HG02852 (cell line): ENCODE results near the gene CPS1.

Source experiments
- ATAC-seq: cut with Tn5 transposase; IDR thresholded peaks from one replicate; pipeline ENCODE4 v1.9.1; 2021; ENCODE audit warnings: mild to moderate bottlenecking, moderate library complexity; ENCODE audit not compliant: unreplicated experiment

The CPS1 gene

DNA sequence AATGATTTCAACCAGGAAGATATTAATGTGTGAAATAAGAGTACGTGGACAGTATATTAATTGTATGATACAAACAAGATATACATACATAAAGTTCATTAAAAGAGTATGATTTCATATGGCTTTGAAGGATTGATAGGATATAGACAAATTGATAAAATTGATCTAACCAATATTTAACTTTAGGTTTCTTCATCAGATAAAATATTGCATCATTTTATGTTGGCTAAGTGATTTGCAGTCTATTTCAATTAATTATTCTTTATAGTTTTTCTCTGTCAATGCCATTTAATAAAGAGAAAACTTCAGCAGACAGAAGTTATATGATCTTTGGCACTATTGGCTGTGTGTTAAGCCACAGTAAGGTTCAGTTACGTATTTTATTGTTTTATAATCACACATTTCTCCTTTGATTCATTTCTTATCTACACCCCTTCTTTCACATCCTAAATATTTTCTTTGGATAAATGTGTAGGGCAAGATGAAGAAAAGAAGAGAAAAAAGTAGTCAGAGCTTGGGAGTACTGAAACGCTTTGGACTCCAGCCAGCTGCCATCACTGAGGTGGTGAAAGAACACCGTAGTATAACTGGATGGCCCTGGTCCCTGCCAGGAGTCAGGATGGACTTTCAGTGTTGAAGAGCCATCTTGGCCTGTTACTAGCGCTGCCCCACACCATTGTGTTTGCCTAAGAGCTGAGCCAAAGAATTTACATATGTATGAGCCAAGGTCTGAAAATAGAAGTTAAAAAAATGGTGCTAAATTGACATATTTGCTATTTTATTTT lies 9.8 kb upstream of the CPS1 start:
- ATAC-seq = no peak

DNA sequence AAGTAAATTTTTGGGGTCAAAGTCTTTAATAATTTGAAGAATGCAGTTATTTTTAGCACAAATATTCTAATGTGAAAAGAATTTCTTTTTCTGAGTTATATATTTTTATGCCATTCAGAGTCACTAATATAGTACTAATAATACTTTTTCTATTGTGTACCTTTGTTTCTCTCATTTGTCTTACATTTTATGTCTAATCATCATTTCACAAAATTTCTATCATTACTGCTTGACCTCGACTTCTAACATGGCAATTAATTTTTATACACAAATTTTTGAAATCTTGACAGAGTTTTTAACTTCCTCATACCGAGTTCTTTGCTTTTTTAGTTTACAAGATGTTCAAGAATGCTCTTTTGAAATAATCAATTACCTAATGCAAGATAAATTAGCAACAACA lies 8.4 kb upstream of the CPS1 start:
- ATAC-seq = no peak

DNA sequence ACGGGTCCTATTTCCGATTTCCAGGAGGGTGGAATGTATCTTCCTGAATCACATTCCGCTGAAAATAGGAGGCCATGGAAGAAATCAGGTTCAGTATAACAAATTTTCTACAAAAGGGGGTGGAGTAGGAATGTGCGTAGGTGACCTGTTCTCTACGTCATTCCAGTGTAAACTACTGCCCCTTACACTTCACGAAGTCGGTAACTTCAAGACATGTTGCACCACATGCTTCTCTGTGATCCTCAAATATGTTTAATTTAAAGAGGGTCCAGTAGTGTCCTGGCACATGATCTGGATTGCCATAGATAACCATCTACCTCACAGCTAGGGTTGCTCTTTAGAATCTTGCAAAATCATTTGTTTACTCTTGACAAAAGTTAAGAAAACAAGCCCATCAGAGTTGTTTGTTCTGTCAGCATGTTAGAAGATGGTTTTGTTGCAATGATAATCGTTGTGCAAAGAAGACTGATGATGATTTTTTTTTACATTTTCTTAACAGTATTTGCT lies 7.5 kb upstream of the CPS1 start:
- no peak for ATAC-seq

DNA sequence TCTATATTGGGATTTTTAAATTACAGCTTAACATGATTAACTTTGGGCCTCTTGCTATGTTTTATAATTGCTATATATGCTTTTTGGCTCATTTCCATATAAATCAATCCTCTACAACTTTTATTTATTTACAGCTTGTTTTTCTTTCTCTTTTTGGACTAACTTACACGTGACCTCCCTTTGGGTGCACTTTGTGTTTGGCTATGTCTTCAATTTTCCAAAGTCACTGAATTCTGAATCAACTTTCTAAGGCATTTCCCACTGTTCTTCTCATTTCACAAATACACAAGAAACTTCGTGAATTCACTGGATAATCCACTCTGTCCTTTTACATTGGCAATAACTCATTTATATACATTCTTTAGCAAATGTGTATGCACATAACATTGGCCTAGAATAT lies 5.4 kb upstream of the CPS1 start:
- ATAC-seq = no peak

DNA sequence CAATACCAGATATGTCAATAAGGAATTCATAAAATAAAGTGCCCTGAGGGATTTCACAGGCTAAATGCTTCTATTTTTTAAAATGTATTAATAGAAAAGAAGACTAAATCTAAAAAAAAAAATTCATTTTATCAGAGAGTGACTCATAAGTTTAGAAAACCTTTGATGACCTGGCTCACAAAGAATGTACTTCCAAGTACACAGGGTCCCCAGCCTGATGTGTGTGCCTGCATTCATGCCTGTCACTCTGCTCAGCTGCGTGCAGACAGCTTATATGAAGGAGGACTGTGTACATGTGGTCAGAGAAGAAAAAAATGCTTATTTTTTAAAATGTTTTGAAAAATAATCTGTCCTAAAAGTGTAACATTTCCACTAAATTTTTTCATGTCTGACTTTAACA lies 3.0 kb upstream of the CPS1 start:
- ATAC-seq = no peak

DNA sequence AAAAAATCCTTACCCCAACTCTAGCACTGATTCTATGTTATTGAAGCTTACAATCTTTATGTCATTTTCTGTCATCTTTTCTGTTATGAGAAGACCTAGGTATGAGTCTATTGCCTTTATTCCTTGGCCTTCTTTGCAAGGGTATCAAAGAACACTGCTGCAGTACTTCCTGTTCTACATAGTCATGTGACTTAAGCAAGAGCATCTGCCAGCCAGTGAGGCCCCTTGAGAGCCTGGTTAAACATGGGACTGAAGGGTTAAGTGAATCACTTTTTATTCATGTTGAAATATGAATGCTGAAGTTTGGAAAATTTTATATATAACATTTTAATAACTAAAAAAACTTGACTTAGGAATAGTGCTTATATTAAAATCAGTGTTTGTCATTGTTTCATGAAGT lies 844 bp upstream of the CPS1 start:
- no peak for ATAC-seq

DNA sequence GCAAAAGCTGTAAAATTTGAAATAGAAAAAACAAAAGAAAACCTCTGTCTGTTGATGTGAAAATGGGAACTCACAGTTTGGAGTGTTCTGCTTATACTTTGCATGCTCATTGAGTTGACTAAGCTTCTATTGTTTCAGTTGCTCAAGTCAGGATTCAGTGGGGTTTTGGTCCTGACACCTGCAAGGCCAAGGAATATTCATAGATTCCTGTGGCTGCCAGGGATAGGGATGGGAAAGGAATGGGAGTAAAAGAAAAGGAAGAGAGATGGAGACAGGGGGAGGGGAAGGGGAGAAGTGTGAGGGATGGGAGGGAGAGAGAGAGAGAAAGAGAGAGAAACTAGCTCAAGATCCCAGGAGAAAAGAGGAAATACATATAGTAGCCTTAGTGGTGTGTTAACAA lies 1.3 kb downstream of the CPS1 start:
- ATAC-seq = no peak

DNA sequence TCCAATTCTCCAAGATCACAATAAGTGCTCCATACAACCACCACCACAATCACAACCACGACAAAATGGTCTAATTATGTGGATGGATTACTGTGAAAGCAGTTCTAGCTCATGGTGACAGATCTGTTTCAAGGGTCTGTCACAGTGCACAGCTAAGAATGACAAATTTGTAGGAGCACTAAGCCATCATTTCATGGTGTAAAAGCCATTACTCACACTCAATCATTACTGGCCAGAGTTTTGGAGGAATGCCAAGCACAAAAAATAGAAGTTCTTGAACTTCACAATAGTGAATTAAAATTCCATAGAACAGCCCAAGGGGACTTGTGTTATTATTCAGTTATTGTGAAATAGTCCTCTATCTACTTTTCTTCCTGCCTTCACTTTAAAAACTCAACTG lies 2.3 kb downstream of the CPS1 start:
- no peak for ATAC-seq

DNA sequence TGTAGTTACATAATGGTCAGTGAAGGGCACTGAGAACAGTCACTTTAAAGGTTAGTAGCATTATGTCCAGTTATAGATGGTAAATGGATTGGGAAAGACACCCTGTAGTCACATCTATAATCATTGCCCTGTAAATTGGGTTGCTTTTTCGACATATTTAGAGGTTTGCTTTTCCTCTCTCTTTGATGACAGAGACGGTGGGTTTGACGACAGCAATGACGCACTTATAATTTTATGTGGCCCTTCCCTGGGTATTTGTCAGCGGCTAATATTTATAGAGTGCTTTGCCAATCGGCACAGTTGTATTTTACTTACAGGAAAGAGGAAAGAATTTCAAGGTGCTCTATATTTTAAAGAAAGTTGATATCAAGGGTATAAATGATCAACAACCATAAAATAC lies 2.8 kb downstream of the CPS1 start:
- ATAC-seq = no peak

DNA sequence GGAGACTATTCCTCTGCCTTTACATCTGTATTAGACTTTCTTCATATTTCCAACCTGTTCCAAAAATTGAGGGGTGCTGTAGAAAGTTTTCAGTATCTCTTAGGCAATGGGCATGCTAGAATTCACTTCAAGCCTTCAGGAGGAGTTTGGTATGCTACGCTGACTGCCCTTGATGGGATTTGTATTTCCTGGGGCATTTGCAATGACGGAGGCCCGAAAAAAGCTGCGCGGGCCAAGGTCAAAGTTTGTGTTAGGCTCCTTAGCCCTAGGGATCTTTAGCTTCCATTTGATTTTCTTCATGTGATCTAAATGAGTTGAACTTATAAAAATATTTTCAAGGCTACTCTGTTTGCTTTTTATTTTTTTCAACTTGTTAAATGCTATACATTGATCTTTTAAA lies 5.1 kb downstream of the CPS1 start:
- ATAC-seq = no peak

DNA sequence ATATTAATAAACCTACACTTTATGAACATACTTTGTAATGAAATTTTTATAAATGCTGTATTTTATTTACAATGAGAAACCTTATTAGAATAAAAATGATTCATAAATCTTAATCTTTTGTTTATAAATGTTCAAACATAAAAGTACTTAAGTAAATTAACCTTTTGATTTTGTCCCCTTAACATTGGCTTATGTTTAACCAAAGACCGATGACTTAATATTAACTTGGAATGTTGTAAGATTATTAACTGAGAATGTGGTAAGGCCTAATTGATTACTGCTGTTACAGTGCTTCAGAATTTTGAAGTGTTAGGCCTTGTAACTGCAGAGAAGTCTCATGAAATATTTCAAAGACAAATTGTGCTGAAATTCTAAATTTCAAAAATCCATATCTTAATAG lies 5.7 kb downstream of the CPS1 start:
- no peak for ATAC-seq

DNA sequence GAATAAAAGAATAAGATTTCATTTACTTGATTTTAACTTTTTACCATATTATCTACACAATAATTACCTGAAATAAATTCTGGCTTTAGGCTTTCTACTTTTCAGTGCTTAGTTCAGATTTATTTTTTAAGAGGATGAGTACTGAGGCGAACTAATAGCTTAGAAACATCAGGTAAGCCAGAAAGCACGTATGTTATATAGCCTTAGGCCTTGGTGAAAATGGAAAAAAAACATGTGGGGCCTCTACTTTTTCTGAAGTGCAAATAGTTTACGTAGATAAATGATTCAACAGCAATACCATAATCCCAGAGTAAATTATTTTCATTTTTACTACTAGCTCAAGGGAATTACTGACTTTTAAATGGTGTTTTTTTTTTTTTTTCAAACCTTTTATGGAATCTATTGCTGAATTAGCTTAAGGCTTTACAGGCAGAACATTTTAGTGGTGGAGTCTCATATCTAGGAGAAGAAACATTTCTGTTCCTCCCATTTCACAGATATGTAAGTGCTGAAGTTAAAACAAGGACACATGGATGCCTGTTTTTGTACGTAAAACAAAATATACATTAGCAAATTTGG lies 6.2 kb downstream of the CPS1 start:
- ATAC-seq = no peak

DNA sequence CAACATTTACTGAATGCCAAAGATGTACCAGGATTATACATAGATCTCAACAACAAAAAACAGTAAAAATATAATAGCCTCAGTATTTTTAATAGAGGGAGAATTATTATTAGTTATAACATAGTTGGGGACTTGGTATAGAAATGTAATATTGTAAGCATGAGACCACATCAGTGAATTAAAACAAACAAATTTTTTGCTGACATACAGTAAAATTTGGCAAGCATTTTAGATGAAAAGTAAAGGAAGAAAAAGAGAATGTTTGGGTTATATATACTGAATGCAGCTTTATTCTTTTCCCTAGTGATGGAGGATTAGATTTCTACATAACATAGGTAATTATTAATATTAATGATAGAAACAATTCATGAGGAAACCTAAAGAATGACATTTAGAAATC lies 10.9 kb downstream of the CPS1 start:
- no peak for ATAC-seq

DNA sequence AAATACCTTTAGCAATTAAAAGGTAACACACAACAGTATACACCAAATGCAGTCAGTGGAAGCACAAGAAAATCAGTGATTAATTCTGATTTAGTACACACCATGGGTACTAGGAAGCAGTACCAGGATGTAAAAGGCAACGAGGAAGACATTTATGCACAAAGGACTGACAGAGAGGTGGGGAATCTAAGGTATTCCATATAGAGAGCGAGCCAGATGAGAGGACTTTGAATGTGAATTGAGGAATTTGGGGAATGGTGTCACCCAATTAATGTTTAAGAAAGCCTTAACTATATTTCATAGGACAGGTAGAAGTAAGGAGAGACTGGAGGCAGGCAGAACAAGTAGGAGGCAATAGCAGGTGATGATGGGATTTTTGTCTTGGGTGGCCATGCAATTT lies 11.7 kb downstream of the CPS1 start:
- no peak for ATAC-seq

DNA sequence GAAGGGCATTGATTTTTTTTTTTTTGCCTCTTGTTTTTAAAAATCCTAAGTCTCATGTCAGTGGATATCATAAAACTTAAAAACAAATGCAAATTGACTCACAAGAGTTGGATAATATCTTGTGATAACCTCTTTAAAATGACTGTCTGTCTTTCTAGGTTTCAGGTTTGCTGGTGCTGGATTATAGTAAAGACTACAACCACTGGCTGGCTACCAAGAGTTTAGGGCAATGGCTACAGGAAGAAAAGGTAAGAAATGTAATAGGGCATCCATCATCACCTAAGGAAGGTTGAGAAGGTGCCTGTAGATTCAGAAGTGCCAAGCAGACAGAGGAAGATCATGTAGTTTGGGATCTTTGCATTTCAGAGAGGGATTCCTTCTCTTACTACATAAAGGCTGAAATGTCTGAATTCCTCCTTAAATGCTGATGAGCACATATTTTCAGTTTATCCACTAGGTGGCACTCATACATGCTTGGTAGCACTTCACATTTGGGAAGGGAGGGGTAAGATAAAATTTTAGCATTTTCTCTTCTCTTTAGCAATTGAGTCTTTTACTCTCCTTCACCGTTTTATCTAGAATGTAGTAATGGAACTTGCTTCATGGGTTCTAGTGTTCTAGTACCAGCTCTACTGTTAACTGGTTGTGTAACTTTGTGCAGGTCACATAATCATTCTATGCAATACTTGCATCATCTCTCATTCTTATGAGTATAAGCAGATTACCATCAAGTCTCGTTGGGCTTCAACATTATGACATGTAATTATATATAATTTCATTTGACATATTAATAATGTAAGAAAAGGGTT lies 21.1 kb downstream of the CPS1 start:
- peak; percentile 91 for ATAC-seq

DNA sequence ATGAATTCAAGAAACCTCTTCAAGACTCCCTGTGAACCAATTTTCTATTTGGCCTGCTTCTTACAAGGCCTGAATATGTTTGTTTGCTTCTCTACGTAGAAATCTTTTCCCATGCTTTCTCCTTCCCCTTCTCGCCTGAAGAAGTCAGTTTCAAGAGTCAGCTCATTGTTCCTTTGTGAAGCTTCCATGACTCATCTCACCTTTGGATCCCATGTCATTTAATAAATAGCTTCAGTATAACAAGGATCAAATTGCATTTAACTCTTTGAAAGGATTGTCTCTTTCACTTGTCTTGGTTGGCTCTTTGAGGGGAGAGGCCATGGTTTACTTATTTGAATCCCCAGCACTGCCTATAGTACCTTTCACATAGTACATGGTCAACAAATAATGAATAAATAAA lies 28.4 kb downstream of the CPS1 start:
- no peak for ATAC-seq

DNA sequence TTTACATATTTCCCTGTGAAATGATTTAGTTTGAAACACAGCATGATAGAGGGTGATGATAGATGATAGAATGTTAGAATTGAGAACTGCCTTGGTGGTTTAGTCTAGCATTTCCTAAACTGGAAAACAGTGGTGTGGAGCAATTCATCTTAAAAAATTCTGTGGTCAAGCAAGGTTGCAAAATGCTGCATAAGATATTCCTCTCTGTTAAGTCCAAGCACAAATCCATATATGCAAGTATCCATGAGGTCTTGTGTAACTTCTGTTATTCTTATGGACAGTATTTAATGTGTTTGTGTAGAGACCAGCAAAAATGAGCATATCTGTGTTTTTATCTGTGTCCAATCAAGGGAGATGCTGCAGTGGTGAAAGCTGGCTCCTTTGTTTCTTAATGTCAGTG lies 30.0 kb downstream of the CPS1 start:
- ATAC-seq = no peak

DNA sequence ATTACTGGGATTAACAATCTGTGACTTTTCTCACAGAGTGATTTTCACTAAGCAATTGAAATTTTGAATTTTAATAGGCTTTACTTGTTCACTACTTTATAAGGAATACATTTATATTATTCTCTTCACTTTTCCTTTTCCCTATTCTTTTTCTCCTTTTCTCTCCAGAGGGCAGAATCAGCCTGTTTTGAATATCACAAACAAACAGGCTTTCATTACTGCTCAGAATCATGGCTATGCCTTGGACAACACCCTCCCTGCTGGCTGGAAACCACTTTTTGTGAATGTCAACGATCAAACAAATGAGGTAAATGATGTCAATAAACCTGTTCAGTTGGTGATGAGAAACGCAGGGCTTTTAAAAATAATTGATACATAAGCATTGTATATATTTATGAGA lies 35.3 kb downstream of the CPS1 start:
- no peak for ATAC-seq

DNA sequence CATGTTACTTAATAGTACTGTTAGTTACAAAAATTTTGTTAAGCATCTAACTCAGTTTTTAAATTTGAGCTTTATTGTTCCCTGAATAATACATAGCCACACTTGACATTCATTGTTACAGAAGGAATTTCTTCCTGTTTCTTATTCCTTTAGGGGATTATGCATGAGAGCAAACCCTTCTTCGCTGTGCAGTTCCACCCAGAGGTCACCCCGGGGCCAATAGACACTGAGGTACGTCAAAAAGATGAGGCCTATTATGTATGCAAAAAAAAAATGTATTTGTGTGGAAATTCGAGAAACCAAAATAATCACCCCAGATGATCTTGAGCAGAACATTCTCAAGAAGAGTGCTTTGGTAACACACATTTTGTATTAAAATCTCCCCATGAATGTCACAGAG lies 36.3 kb downstream of the CPS1 start:
- ATAC-seq = no peak

DNA sequence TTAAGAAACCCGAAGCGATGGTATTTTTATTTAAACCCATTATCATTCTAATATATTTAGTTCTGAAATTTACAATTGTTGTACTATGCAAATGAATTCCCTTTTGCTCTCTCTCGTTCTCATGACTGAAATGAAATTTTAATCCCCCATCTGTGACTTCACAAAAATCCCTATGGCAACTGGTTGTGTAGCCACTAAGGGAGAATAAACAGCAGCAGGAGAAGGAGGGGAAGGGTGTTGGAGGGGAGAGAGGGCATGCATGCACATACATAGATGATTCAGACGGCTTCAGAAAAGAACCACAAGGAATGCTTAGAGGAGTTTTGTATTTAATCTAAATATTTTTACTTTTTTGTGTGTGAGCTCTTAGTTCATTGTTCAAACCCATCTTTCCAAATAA lies 36.8 kb downstream of the CPS1 start:
- ATAC-seq = no peak

DNA sequence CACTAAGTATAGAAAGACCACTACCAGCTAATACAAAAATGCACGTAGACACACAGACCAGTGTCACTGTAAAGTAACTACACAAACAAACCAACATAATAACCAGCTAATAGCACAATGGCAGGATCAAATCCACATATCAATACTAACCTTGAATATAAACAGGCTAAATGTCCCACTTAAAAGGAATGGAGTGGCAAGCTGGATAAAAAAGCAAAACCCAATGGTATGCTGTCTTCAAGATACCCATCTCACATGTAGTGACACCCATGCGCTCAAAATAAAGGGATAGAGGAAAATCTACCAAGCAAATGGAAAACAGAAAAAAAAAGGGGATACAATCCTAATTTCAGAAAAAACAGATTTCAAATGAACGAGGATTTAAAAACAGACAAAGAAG lies 41.8 kb downstream of the CPS1 start:
- no peak for ATAC-seq

DNA sequence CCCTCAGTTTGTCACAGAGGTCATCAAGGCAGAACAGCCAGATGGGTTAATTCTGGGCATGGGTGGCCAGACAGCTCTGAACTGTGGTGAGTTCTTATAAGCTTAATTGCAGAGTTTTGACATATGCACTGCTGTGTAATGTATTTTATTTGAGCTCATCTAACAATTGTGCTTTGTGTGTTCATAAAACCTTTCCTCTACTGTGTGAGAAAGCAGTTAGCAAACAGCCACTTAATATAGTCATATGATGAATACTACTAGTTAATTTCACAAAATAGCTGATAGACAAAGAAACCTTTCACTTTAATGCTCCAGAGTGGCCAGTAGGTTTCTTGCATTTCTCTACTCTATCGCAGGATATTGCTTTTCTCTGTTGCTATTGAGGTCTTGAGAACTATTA lies 43.1 kb downstream of the CPS1 start:
- ATAC-seq = no peak
